DOHH2 (cell line): Measurements from ENCODE around the gene CRCP.

Experiments
- H3F3A ChIP-seq: fragments of 200-600 bp; sonication (generic), shearing (Covaris generic); 2 replicates; pipeline ENCODE4 v1.6.0; 2016; ENCODE audit warnings: antibody characterized with exemption, mild to moderate bottlenecking; ENCODE audit not compliant: control insufficient read depth, insufficient read depth
- H3K27ac ChIP-seq: fragments of 200-600 bp; sonication (generic); 2 replicates; pipeline ENCODE4 v1.5.1; 2014; ENCODE audit warnings: low read depth, mild to moderate bottlenecking, low read length, moderate library complexity
- H3K27me3 ChIP-seq: fragments of 200-600 bp; sonication (generic); 2 replicates; pipeline ENCODE4 v1.6.1; 2014; ENCODE audit warnings: mild to moderate bottlenecking, low read length, mixed read lengths; ENCODE audit not compliant: control insufficient read depth
- H3K36me3 ChIP-seq: fragments of 200-600 bp; sonication (generic); 2 replicates; pipeline ENCODE4 v1.6.1; 2014; ENCODE audit warnings: mild to moderate bottlenecking, low read length, moderate library complexity, mixed read lengths; ENCODE audit not compliant: control insufficient read depth
- H3K4me1 ChIP-seq: fragments of 200-600 bp; sonication (generic); 2 replicates; pipeline ENCODE4 v1.6.1; 2014; ENCODE audit warnings: mild to moderate bottlenecking, low read length, mixed read lengths; ENCODE audit not compliant: control insufficient read depth
- H3K4me2 ChIP-seq: fragments of 200-600 bp; sonication (generic); 2 replicates; pipeline ENCODE4 v1.6.0; 2014; ENCODE audit warnings: mild to moderate bottlenecking, low read length, moderate library complexity
- H3K4me3 ChIP-seq: fragments of 200-600 bp; sonication (generic); 2 replicates; pipeline ENCODE4 v1.5.1; 2014; ENCODE audit warnings: mild to moderate bottlenecking, low read length, mixed read lengths
- H3K79me2 ChIP-seq: fragments of 200-600 bp; sonication (generic); 2 replicates; pipeline ENCODE4 v1.6.1; 2014; ENCODE audit warnings: mild to moderate bottlenecking, low read length, mixed read lengths; ENCODE audit not compliant: control insufficient read depth
- H3K9me2 ChIP-seq: fragments of 200-600 bp; sonication (generic); replicated peaks from 2 replicates; pipeline ENCODE4 v1.6.1; 2014; ENCODE audit warnings: mild to moderate bottlenecking, low read length, mixed read lengths; ENCODE audit not compliant: control insufficient read depth
- H3K9me3 ChIP-seq: fragments of 200-600 bp; sonication (generic); 2 replicates; pipeline ENCODE4 v1.6.1; 2014; ENCODE audit warnings: antibody characterized with exemption, low read length, mixed read lengths; ENCODE audit not compliant: control insufficient read depth, insufficient read depth
- H4K20me1 ChIP-seq: fragments of 200-600 bp; sonication (generic); 2 replicates; pipeline ENCODE4 v1.6.0; 2014; ENCODE audit warnings: low read depth, mild to moderate bottlenecking, antibody characterized with exemption, low read length, moderate library complexity; ENCODE audit not compliant: control insufficient read depth, insufficient read depth
- EZH2phosphoT487 ChIP-seq: fragments of 200-600 bp; sonication (generic); IDR thresholded peaks from 2 replicates; pipeline ENCODE4 v1.6.1; 2017; ENCODE audit warnings: borderline replicate concordance, mild to moderate bottlenecking, antibody characterized with exemption, low read length, moderate library complexity, mixed read lengths
- TF ChIP-seq, protein P1 (sequence below): fragments of 200-600 bp; sonication (generic); IDR thresholded peaks from one replicate; pipeline ENCODE4 v1.5.1; 2014; ENCODE audit warnings: antibody characterized with exemption, mild to moderate bottlenecking, low read depth, low read length; ENCODE audit not compliant: poor library complexity, severe bottlenecking

The CRCP gene

DNA sequence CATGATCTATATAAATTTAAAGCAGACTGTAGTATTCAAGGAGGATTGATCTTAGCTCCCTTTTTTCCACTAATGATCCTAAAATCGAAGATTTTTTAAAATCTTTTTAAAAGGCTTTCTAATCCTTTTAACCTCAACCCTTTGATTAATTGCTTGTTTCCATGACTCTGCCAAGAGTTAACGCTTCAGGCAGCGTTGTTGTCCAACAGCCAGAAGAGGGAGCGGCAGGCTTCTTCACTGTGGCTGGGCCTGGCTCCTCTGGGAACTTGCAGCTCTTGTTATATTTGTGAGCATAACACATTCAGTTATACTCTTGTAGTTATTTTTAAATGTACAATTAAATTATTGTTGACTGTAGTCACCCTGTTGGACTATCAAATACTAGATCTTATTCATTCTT is 26.3 kb downstream of the CRCP start:
- H3K36me3 ChIP-seq: peaks cover 84% of the 10 kb centered on the region
- H3K4me1 ChIP-seq: no peaks in the 10 kb centered on the region
- H3K4me2 ChIP-seq: no peak overlapping the region
- peaks cover 25% of the 10 kb centered on the region for H3K79me2 ChIP-seq
- H3F3A ChIP-seq: no peaks in the 10 kb centered on the region
- H3K27ac ChIP-seq: no peak overlapping the region
- H3K4me3 ChIP-seq: no peak overlapping the region
- TF ChIP-seq, protein P1, sequence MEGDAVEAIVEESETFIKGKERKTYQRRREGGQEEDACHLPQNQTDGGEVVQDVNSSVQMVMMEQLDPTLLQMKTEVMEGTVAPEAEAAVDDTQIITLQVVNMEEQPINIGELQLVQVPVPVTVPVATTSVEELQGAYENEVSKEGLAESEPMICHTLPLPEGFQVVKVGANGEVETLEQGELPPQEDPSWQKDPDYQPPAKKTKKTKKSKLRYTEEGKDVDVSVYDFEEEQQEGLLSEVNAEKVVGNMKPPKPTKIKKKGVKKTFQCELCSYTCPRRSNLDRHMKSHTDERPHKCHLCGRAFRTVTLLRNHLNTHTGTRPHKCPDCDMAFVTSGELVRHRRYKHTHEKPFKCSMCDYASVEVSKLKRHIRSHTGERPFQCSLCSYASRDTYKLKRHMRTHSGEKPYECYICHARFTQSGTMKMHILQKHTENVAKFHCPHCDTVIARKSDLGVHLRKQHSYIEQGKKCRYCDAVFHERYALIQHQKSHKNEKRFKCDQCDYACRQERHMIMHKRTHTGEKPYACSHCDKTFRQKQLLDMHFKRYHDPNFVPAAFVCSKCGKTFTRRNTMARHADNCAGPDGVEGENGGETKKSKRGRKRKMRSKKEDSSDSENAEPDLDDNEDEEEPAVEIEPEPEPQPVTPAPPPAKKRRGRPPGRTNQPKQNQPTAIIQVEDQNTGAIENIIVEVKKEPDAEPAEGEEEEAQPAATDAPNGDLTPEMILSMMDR: no peak
- TF ChIP-seq EZH2phosphoT487: no peak
- no peaks in the 10 kb centered on the region for H3K27me3 ChIP-seq
- no peaks in the 10 kb centered on the region for H3K9me3 ChIP-seq
- H3K9me2 ChIP-seq: no peaks in the 10 kb centered on the region
- 0 out of 2 replicates have a peak, but pooled peaks cover 4% of the 10 kb centered on the region for H4K20me1 ChIP-seq

DNA sequence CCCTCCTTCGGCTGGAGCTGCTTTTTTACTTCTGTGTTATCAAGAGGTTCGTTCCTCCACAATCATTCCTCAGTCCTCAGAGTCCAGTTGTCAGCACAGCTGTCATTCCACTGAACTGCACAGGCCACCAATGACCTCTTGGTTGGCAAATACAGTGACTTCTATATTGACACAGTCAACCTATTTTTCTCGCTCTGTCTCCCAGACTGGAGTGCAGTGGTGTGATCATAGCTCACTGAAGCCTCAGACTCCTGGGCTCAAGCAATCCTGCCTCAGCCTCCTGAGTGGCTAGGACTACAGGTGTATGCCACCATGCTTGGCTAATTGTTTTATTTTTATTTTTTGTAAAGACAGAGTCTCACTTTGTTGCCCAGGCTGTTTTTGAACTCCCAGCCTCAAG is 27.7 kb downstream of the CRCP start:
- Histone ChIP-seq H4K20me1 (0 out of 2 replicates have a peak, but pooled peaks cover 4% of the 10 kb centered on the region), H3K79me2 (peaks cover 21% of the 10 kb centered on the region)

DNA sequence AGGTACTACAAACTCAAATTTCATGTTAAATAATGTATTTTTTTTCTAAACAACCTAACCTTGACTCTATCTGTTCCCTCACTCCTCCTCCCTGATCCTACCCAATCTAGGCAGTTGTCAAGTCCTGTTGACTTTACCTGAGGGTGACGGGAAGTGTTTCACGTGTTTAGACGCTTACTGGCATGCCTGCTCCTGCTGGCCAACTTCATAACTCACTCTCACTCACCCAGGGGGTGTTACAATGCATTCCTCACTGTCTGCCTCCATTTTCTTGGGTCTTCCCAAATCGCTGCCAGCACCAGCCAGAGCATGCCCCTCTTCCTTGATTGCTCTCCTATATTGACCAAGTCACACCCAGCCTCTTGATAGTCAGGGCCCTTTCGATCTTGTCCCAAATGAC is 28.3 kb downstream of the CRCP start:
- Histone ChIP-seq H4K20me1 (0 out of 2 replicates have a peak, but pooled peaks cover 4% of the 10 kb centered on the region), H3K9me2 (no peaks in the 10 kb centered on the region), H3K79me2 (peaks cover 18% of the 10 kb centered on the region), H3K27ac (no peak overlapping the region), H3F3A (no peaks in the 10 kb centered on the region), H3K9me3 (no peaks in the 10 kb centered on the region), H3K36me3 (peaks cover 86% of the 10 kb centered on the region), H3K4me1 (no peaks in the 10 kb centered on the region), H3K27me3 (no peaks in the 10 kb centered on the region), H3K4me3 (no peak overlapping the region), H3K4me2 (no peak overlapping the region)
- TF ChIP-seq, protein P1: no peak
- TF ChIP-seq EZH2phosphoT487: no peak

More for the DNA sequence above, 27.7 kb downstream of the CRCP start:
- H3K4me3 ChIP-seq: no peak overlapping the region
- no peaks in the 10 kb centered on the region for H3K4me1 ChIP-seq
- no peak overlapping the region for H3K27ac ChIP-seq
- no peaks in the 10 kb centered on the region for H3F3A ChIP-seq
- peaks cover 86% of the 10 kb centered on the region for H3K36me3 ChIP-seq
- no peaks in the 10 kb centered on the region for H3K9me2 ChIP-seq
- TF ChIP-seq, protein P1: no peak
- no peak for TF ChIP-seq EZH2phosphoT487
- no peaks in the 10 kb centered on the region for H3K9me3 ChIP-seq
- H3K27me3 ChIP-seq: no peaks in the 10 kb centered on the region
- no peak overlapping the region for H3K4me2 ChIP-seq

DNA sequence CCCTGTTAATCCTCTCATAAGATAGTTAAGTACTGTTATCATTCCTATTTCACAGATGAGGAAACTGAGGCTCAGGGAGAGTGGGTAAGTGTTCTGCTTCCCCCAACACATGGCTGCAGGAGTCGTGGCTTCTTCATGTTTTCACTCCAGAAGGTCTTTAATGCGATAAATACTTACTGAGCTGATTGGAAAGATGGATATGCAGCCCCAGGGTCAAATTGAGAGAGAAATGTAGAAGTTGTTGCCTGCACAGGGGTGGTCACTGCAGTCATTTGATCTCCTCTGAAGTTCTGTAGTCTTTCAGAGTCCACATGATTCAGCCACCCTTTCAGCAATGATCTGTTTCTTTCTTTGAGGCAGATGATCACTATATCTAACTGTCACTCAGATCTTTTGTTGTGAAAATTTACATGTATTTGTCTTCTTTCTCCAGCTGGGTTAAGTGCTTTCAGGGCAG is 29.3 kb downstream of the CRCP start:
- H3F3A ChIP-seq: no peaks in the 10 kb centered on the region

More for the DNA sequence above, 29.3 kb downstream of the CRCP start:
- Histone ChIP-seq H3K36me3 (peaks cover 92% of the 10 kb centered on the region), H3K4me2 (no peak overlapping the region), H3K4me1 (no peaks in the 10 kb centered on the region), H3K79me2 (peaks cover 22% of the 10 kb centered on the region), H3K9me3 (no peaks in the 10 kb centered on the region), H3K4me3 (no peak overlapping the region), H3K27ac (no peak overlapping the region), H4K20me1 (peaks cover 10% of the 10 kb centered on the region; the same call in 1 of the 2 replicates), H3K9me2 (no peaks in the 10 kb centered on the region), H3K27me3 (no peaks in the 10 kb centered on the region)
- TF ChIP-seq, protein P1: no peak
- no peak for TF ChIP-seq EZH2phosphoT487
